Epidermal melanocyte (primary cell): ENCODE measurements around the gene DROSHA.

Source experiments
- DNase-seq: peaks from one replicate; pipeline ENCODE4 v3.0.0; 2011; ENCODE audit warnings: low spot score; ENCODE audit not compliant: insufficient read length

The DROSHA gene

DNA sequence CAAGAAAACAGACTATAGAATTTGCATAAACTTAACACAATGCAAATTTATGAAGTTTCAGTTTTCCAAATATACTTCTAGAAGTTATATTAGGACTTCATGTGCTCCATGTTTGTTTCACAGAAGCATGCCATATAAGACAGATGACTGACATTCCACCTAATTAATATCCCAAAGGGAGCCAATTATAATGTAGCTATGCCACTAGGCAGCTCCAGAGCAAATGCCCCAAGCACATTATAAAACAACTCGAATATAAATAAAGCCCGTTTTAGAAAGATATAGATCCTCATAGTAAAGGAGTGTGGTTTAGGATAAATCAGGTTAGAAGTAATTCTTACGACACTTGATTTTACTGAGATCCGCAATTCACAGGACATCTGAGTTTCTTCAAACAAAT, 8.9 kb downstream of the DROSHA start:
- no peak for DNase-seq

DNA sequence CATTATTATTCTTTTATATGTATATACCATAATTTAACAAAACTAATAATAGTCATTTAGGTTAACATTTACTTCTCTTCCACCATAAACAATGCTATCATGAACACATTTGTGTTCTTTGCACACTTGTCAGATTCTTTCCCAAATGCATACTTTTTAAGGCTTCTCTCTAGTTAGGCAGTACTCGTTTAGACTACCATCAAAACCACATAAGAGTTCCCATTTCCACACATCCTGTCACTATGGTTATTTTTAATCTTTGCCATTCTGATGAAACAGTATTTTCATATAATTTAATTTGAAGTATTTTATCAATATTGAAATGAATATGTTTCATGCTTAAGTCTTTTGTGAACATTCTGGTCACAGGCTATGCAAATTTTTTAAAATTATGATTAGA, 15.1 kb downstream of the DROSHA start:
- no peak for DNase-seq

DNA sequence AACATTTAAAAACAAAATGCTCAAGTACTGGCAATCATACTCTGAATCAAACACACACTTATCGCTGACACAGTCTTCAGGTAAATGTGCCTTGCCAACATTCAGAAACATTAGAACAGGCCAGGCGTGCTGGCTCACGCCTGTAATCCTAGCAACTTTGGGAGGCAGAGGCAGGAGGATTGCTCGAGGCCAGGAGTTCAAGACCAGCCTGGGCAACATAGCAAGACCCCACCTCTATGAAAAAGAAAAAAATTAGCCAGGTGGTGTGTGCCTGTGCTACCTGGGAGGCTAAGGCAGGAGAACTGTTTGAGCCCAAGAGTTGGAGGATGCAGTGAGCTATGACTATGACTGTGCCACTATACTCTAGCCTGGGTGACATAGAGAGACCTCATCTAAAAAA, 20.6 kb downstream of the DROSHA start:
- no peak for DNase-seq

DNA sequence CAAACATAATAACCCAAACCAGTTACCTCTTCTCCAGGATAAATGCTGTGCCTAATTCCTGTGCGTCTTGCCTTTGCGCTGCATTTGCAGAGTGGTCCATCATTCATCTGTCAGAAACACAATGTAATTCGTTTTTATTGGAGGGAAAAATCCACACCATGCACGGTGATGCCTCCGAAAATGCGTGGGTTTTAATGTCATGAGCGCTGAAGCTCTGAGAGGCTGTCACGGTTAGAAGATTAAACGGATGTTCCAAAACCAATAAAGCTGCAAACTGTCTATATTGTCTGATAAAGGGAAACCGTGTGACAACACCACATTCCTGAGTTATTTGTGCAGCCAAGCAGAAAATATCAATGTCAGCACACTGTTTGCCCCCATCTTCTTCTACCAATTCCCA, 27.4 kb downstream of the DROSHA start:
- no peak for DNase-seq

DNA sequence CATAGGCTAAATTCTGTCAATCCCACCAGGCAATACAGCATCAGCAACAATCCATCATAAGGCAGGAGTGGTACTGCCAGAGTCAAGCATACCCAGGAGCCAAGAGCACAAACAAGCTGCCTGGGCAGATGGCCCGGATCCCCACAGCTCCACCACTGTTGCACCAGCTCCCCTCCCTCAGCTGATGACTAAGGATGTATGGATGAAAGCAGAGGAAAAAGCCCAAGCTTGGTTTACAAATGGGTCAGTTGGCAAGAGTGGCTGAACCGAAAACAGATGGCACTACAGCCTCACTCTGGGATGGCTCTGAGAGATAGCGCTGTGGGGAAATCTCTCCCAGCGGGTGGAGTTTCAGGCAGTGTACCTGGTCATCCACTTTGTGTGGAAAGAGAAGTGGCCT, 29.4 kb downstream of the DROSHA start:
- no peak for DNase-seq

DNA sequence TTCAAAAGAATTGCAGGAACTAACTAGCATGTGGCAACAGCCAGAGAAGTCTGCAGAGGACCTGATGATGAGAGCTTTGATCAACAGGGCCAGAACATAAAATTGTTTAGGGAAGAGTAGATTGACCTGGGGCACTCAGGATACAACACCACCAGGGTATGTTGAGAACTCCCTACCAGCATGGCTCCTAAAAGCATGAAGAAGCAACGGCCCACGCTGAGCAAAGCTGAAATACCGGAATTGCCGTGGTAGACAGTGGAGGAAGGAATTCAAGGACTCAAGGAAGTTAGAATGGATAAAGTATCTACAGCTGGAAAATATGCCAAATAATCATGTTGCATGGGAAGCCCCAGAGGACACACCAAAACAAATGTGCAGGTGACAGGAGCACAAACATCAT, 31.6 kb downstream of the DROSHA start:
- no peak for DNase-seq

DNA sequence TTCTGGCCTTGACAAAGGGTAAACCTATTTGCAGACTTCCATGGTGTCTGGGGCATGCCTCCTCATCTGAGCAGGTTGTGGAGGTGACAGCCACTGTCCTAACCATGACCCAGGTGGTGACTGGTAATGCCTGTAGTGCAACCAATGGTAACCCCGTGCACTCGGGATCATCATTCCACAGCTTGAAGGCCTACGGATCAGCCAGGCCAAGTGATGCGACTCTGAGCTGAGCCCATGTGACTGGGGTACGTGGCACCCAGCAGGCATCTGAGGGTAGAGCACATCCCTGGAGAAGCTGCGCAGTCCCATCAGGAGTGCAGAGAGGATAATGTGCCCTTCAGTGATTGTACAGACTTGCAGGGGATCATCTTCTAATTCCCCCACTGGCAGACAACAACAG, 35.0 kb downstream of the DROSHA start:
- DNase-seq = no peak

DNA sequence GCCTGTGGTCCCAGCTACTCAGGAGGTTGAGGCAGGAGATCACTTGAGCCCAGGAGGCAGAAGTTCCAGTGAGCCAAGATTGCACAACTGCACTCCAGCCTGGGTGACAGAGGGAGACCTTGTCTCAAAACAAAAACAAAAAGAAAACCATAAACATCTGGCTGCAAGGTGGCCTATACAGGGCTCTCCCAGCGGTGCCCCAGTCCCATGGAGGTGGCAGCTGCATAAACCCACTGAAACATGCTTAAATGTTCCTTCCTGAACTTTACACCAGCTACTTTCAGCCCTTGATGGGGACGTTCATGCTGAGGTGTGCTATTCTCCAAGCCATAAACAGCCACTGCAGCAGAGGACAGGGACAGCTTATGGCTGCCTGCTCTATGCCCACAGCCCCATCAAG, 35.6 kb downstream of the DROSHA start:
- no peak for DNase-seq

DNA sequence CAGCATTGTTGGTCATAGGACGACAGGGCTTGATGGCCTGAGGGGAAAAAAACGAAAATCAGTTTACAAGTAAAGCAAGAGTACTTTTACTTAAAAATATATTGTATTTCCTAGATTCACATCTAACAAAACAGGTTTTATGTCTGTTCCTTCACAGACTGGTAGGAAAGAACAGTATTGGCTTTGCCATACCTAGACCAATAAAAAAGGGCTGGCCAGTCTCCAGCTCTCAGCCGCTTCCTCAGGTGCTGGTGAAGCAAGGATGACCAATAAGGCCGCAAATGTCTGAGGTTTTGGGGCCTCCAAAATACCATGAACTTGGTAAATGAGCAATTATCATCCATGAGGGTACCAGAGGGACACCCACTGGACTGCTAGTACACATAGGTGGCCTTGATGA, 36.6 kb downstream of the DROSHA start:
- DNase-seq = no peak

DNA sequence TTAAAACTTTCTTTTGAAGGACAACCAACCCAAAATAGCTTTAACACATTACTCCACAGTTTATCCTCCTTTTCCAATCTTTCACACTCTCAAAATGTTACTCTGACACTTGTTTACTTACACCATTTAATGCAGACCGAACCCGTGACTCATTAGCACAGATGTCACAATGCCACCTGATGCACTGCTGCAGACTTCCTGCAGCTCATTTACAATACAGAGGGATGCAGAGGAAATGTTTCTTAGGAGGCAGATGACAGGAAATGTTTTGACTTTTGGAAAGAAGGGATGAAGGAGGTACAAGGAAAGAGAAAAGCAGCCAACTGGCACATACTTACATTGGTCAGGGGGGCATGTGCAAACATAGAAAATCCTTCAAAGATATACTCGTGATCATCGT, 39.0 kb downstream of the DROSHA start:
- DNase-seq = no peak

DNA sequence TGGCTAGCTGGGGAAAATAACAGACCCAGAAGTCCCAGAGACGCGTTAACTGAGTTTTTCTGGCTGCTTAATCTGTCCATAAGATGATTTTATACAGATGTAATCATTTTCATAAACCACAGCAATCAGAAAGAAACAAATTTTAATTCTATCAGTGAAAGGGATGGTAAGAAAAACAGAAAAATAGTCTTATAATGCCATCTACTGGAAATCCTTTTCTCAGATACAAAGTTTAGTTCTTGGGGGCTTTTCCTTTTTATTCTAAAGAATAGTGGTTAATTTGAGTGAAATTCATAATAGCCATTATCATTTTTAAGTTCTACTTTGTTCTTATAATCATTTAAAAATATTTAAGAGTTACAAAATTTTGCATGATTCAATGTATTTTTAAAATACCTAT, 44.4 kb downstream of the DROSHA start:
- DNase-seq = no peak

DNA sequence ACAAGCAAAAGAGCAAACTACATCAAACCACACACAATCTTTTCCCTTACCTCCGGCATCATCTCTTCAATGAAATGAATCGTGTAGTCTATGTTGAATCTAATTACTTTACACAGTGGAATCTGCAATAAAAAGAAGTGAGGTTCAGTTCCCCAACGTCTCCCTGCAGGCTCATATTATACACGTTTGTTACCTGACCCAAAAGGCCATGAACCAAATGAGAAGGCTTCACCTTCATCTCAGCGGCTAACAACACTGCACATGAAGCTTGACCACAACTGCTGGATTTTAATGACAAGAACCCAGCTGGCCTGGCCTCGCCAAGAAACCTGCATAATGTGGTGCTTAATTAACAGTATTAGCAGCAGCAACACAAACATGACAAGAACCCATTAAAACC, 45.5 kb downstream of the DROSHA start:
- DNase-seq = no peak

DNA sequence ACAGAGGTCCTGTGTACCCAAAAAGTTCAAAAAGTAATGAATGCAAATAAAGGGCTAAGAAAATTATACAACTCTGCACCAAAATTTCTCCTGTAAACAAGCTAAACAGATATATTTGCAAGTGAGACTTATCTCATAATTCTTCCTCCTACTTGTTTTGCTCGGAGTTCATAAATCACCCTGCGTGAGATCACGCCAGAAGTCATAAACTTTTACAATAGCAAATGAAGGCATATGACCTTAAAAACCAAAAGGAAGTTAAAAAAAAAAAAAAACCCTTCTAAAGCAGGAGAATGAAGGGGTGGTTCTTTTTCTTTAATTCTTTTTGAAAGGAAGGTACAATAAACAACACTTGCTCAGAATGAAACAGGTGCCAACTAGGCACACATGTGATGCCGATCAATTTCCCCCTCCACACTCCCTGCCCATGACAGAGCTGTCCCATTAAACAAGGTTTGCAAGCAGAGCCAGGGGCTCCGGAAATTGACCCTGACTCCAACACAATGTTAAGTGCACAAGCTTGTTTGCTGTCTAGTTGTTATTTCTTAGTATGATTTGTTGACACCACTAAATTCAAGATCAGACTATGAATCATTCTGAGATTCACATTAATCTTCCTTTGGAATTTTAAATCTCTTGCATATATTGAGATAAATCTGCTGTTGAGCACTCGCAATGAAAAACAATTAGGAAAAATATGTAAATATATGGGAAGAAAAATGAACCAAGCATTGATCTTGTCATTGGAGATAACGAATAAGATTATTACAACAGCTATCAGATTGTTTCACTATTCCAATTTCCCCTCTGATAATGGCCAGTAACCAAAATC, 46.3 kb downstream of the DROSHA start:
- DNase-seq = no peak

DNA sequence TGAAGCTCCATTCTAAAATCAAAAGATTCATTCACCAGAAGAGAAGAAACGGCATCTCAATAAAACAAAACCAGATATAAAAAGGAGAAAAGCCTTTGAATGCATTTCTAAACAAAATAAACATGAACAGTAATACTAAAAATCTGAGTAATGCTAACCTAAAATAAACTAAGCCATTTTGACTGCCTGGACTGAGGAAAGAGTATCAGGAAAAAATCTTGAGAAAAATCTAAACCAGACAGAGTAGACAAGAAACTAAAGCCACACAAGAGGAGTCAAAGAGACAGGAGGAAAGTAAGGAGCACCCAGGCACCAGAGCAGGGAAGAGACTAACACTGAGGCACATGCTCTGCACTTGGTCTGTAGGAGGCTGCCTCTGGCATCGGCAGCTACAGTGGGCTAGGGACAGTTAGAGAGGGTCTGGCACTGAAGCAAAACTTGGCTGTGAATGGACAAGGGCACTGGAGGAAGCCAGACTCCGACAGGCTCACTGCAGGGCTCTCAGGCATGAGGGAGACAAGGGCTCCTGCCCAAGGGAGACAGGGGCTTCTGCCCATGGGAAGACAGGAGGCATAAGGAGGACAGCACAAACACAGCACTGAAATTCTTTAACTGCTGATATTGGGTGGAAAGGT, 50.2 kb downstream of the DROSHA start:
- DNase-seq = no peak

DNA sequence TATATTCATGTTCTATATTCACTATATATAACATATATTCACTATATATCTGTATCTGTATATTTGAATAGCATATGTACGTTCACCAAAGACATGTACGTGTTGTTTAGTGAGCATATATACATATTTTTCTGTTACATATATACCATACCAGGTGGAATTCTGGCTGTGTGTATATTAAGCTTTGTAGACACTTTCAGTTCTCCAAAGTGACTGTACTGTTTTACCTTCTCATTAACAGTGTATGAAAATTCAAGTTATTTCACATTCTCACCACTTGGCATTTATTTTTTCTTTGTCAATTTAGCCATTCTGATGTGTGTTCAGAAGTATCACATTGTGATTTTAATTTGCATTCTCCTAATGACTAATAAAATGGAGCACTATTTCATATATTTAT, 52.2 kb downstream of the DROSHA start:
- no peak for DNase-seq

DNA sequence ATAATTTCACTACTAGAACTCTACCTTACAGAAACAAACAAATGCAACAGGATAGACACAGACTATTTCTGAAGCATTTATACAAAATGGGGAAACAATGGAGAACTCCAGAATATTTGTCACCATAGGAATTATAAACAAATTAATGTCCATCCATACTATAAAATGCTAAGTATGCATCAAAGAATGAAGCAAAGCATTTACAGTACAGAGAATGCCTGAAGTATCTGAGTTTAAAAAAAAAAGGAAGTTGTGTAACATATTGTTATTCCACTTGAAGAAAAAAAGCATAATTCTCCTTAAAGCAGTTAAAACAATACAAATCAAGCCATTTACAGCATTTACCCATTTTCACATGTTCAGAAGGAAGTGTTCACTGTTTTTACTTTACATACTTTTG, 53.0 kb downstream of the DROSHA start:
- DNase-seq = no peak

DNA sequence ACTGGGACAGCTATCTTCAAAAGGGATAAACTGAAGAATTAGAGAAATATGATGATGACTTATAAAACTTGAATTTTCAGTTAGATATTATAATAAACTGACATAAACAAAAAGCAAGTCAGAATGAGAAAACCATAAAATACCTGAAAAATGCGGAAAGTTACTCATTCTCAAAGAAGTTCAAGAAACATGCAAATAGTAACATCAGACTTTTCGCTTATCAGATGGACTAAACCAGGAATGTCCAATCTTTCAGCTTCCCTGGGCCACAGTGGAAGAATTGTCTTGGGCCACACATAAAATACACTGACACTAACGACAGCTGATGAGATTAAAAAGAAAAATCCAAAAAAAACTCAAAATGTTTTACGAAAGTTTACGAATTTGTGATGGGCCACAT, 53.9 kb downstream of the DROSHA start:
- DNase-seq = no peak

DNA sequence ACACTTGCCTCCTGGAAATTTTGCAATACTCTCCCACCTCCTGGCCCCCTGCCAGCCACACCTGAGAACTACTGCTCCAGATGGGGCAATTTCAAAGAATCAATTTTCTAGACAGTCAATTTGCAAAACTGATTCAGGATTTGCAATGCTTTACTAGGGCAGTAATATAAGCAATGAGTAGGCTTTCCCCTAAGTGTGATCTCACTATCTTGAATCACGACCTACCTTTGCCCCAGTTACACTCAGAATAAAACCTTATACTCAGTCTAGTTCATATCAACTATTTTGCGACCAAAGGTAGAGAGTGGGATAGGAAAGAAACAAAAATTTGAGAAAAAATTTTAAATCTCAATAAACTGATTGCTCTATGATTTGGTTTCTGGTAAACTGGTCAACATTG, 54.4 kb downstream of the DROSHA start:
- DNase-seq = no peak

DNA sequence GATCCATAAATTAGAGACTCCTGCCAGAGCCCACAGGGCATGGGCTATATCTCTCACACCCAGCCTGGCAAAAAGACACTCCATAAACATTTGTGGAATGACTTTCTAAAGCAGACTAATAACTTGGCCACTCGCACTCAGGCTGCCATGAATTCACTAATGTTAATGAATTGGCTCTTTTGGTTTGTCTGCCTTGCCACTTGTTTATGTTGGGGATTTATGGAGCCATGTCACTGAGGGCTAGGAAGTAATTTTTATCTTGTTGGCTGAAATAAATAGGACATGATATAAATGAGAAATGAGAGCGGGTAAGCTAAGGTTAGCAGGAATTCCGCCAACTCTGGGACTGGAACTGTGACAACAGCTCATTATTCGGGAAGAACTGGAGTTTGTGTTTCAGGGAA, 55.2 kb downstream of the DROSHA start:
- no peak for DNase-seq

DNA sequence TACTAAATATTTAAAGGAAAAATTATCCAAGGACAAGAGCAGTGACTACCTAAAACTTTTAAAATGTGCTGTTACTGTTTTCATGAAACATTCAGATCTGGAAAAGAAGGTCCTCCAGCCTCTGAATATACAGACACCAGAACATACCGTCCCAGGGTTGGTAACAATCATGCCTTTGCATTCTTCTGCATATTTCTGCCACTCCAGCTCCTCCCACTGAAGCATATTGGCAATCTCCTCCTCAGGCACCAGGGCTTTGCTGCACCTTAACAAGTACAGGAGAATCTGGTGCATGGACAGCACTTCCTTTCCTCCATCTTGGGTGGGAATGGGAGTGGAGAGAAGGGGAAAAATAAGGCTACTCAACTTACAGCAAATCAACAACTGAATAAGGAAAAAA, 60.0 kb downstream of the DROSHA start:
- no peak for DNase-seq

DNA sequence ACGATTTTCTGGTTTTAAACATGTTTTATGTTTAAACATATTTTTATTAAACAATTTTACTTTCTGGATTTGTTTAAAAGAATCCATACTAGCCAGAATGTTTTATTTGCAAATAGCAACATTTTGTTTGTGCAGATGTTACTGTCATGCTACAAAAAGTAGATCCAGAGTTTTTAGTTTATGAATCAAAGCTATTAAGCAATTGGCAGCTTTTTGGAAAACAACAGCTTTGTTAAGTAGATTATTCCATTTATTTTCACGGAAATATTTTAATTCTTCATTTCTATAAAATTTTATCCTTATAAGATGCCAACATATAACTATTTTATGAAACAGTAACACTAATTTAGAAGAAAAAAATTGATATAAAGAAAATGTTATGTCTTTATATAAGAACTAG, 60.9 kb downstream of the DROSHA start:
- DNase-seq = no peak

DNA sequence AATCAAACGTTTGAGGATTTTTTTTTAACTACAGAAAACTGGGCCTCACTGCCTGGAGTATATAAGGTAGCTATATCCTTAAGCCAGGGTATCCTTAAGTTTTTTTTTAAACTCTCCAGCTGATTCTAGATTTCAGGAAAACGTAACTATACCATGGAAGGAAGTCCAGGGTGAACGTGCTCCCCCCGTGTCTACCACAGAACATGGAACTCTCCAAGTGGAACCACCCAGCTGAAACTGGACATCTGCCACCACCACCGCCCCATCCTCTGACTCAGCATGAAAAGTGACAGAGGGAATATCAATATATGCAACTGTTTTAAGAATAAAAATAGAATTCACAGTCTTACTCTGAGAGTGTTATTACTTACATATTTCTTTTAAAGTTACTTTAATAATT, 61.3 kb downstream of the DROSHA start:
- DNase-seq = no peak

DNA sequence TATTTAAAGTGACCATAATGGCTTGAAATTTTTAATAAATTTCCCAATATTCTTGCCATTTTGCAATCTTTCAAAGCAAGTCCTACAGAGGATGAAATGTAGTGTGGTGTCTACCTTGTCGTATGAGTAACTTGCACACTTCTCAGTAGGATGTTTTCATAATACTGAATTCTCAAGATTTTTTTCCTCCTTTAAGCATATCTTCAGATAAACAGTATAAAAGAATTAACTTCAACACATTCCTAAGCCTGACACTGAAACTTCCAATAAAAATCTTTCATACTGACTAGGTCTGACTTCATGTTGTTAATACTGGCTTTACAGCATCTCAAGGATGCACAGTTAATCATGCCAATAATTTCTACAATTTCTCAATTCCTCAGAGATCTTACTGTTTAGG, 62.0 kb downstream of the DROSHA start:
- DNase-seq = no peak
